ENCODE data around the gene TAF12. TPM values are rescaled to one million over a fixed set of nuclear protein-coding genes. Genes with fewer than 3 reads are reported as not detected.
"Not testable (repeated sequence)": the region's sequence is repeated elsewhere in the genome, so short reads cannot be mapped to it uniquely, and the experiment has no call there.

Gene TAF12
- polyA plus RNA-seq, 1 of the 3 experiments (the other 2 are of a cell fraction) = 34.9 TPM

- no peak for DNase-seq
- TF ChIP-seq RCOR1 (IDR thresholded peaks at IDR 0.05; ENCODE audit: low read length) = no peak
- no peak for TF ChIP-seq RXRA (IDR thresholded peaks at IDR 0.05; ENCODE audit: borderline replicate concordance, low read depth)
- no peak for TF ChIP-seq RAD21 (IDR thresholded peaks at IDR 0.05; ENCODE audit: low read length)
- no peak for TF ChIP-seq GABPA (IDR thresholded peaks at IDR 0.05; ENCODE audit: low read depth)
- POLR2A ChIA-PET = no interaction called here
Measured at GRCh38 chr1:28680151-28680550, 37.3 kb upstream of the TAF12 start.

GRCh38 chr1:28675924-28676257 is 33.0 kb upstream of the TAF12 start:
- H3K36me3 ChIP-seq (replicated peaks in 1 of 2; ENCODE audit: control insufficient read depth in 1 of 2, insufficient read depth in 2 of 2, low read length in 1 of 2) = no peaks in the 10 kb centered on the region
- H2AFZ ChIP-seq (ENCODE audit: low read depth) = no peak overlapping the region
- CTCF ChIA-PET = interaction anchor here (0.7 kb wide), 1 partner anchor 131 kb away, joined by 3 read pairs; no protein-coding TSS in a partner anchor
- H3K4me3 ChIP-seq (ENCODE audit: low read depth in 2 of 2, low read length in 1 of 2) = no peak overlapping the region
- POLR2A ChIA-PET = no interaction called here
- H3K9me2 ChIP-seq = no peaks in the 10 kb centered on the region
- peaks cover 6% of the 10 kb centered on the region for H3F3A ChIP-seq (replicated peaks; ENCODE audit: insufficient read depth)
- no peak for TF ChIP-seq TAF1 (IDR thresholded peaks at IDR 0.05; ENCODE audit: borderline replicate concordance, low read depth, low read length)
- TF ChIP-seq RFX5 (IDR thresholded peaks at IDR 0.05; ENCODE audit: low read length) = no peak
- no peak for TF ChIP-seq MXI1 (IDR thresholded peaks at IDR 0.05; ENCODE audit: low read depth, low read length)
- TF ChIP-seq RAD21 (IDR thresholded peaks at IDR 0.05; ENCODE audit: low read length) = no peak
- no peak for TF ChIP-seq RXRA (IDR thresholded peaks at IDR 0.05; ENCODE audit: borderline replicate concordance, low read depth)
- TF ChIP-seq GABPA (IDR thresholded peaks at IDR 0.05; ENCODE audit: low read depth) = no peak
- TF ChIP-seq SMC3 (IDR thresholded peaks at IDR 0.05; ENCODE audit: low read depth, low read length) = no peak
- TF ChIP-seq GATA2 (CRISPR knock-in tag; IDR thresholded peaks at IDR 0.05) = no peak
- no peak for TF ChIP-seq TEAD4 (IDR thresholded peaks at IDR 0.05; ENCODE audit: borderline replicate concordance, insufficient read depth)
- TF ChIP-seq ZBTB33 (IDR thresholded peaks at IDR 0.05; ENCODE audit: borderline replicate concordance, low read depth) = no peak
- TF ChIP-seq CTCF (IDR thresholded peaks at IDR 0.05) = no peak
- TF ChIP-seq NFIC (IDR thresholded peaks at IDR 0.05; ENCODE audit: borderline replicate concordance) = no peak
- TF ChIP-seq SIN3A (IDR thresholded peaks at IDR 0.05; ENCODE audit: borderline replicate concordance, low read depth, low read length) = no peak
- H3K4me2 ChIP-seq = no peak overlapping the region
- no peak overlapping the region for H3K27ac ChIP-seq (ENCODE audit: low read depth in 2 of 2, low read length in 1 of 2)
- DNase-seq = no peak
- no peaks in the 10 kb centered on the region for H3K9me3 ChIP-seq
- H3K79me2 ChIP-seq (ENCODE audit: insufficient read depth) = peaks cover 31% of the 10 kb centered on the region
- H3K27me3 ChIP-seq (ENCODE audit: insufficient read depth) = no peaks in the 10 kb centered on the region
- no peak overlapping the region for H3K9ac ChIP-seq
- no peaks in the 10 kb centered on the region for H4K20me1 ChIP-seq (ENCODE audit: insufficient read depth)
- no peaks in the 10 kb centered on the region for H3K4me1 ChIP-seq (ENCODE audit: control insufficient read depth in 1 of 2, insufficient read depth in 2 of 2, low read depth in 1 of 2, low read length in 1 of 2)

More at GRCh38 chr1:28680151-28680550, 37.3 kb upstream of the TAF12 start:
- Histone ChIP-seq H3K4me2 (no peak overlapping the region), H3K79me2 (ENCODE audit: insufficient read depth) (peaks cover 8% of the 10 kb centered on the region; the same call in 1 of the 2 replicates), H3K9me2 (no peaks in the 10 kb centered on the region), H3K9me3 (no peaks in the 10 kb centered on the region), H3K27ac (ENCODE audit: low read depth in 2 of 2, low read length in 1 of 2) (no peak overlapping the region), H3K36me3 (replicated peaks in 1 of 2; ENCODE audit: control insufficient read depth in 1 of 2, insufficient read depth in 2 of 2, low read length in 1 of 2) (peaks cover 2 to 3% of the 10 kb centered on the region in 2 experiments), H3K4me3 (ENCODE audit: low read depth in 2 of 2, low read length in 1 of 2) (no peak overlapping the region), H3K4me1 (ENCODE audit: control insufficient read depth in 1 of 2, insufficient read depth in 2 of 2, low read depth in 1 of 2, low read length in 1 of 2) (no peaks in the 10 kb centered on the region), H2AFZ (ENCODE audit: low read depth) (no peak overlapping the region), H4K20me1 (ENCODE audit: insufficient read depth) (no peaks in the 10 kb centered on the region), H3K9ac (no peak overlapping the region), H3F3A (replicated peaks; ENCODE audit: insufficient read depth) (no peaks in the 10 kb centered on the region), H3K27me3 (ENCODE audit: insufficient read depth) (no peaks in the 10 kb centered on the region)
- CTCF ChIA-PET = no interaction called here
- 97% methylated on average over 4 of the region's 4 CpGs for WGBS (ENCODE audit: low lambda C conversion rate)

GRCh38 chr1:28672971-28673370 is 30.1 kb upstream of the TAF12 start:
- Histone ChIP-seq H3K79me2 (ENCODE audit: insufficient read depth) (peaks cover 45% of the 10 kb centered on the region), H3F3A (replicated peaks; ENCODE audit: insufficient read depth) (peaks cover 26% of the 10 kb centered on the region)
- DNase-seq; H3K4me1 ChIP-seq (ENCODE audit: control insufficient read depth in 1 of 2, insufficient read depth in 2 of 2, low read depth in 1 of 2, low read length in 1 of 2); H3K27me3 ChIP-seq (ENCODE audit: insufficient read depth); H3K4me3 ChIP-seq (ENCODE audit: low read depth in 2 of 2, low read length in 1 of 2); H3K9me3 ChIP-seq; POLR2A ChIA-PET; H4K20me1 ChIP-seq (ENCODE audit: insufficient read depth); H3K4me2 ChIP-seq; H3K36me3 ChIP-seq (replicated peaks in 1 of 2; ENCODE audit: control insufficient read depth in 1 of 2, insufficient read depth in 2 of 2, low read length in 1 of 2); CTCF ChIA-PET; H3K9me2 ChIP-seq; H3K27ac ChIP-seq (ENCODE audit: low read depth in 2 of 2, low read length in 1 of 2); H2AFZ ChIP-seq (ENCODE audit: low read depth); H3K9ac ChIP-seq: not testable (repeated sequence)
- 96% methylated on average over 15 of the region's 15 CpGs for WGBS (ENCODE audit: low lambda C conversion rate)

Measured in SK-N-SH (cell line).